22Rv1 (cell line): ENCODE results near the gene PRR29.

Source experiments
- ZFX ChIP-seq: fragments of 450-650 bp; IDR thresholded peaks from 2 replicates; pipeline ENCODE4 v1.6.1; 2017; ENCODE audit warnings: antibody characterized with exemption, borderline replicate concordance
- TF ChIP-seq, protein P1 (sequence below): fragments of 450-650 bp; IDR thresholded peaks from 2 replicates; pipeline ENCODE4 v1.5.1; 2017; ENCODE audit warnings: mild to moderate bottlenecking

DNA sequence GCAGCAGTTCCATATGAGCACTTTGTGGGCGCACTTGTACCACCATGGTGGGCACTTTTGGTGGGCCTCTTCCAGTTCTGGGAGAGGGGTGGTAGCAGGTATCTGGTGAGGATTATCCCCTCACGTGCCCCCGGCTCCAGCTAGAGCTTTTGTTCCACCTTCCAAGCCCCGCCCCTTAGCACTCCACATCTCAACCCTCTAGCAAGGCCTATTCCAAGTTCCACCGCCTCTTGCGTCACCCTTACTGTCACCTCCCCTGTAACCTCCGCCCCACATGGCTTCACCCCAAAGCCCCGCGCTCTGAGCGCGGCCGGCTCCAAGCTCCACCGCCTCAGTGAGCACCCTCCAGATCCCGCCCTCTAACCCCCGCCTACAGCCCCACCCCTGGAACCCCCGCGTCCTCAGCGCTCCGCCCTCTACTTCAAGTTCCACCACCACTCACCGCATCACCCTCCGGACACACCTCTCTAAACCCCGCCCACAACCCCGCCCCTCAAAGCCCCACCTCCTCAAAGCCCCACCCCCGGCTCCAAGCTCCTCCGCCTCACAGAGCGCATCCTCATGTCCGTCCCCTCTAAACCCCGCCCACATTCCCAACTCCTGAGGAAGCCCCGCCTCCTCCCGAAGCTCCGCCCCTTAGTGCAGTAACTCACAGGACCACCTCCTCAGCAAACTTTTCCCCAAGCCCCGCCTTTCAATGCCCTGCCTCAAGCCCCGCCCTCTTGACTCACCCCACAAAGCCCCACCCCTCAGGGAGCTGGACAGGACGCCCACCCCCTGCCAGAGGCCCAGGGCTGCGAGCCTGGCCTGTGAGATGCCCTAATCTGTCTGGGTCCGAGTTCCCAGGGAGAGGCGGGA lies 36.6 kb upstream of the PRR29 start:
- TF ChIP-seq, protein P1, sequence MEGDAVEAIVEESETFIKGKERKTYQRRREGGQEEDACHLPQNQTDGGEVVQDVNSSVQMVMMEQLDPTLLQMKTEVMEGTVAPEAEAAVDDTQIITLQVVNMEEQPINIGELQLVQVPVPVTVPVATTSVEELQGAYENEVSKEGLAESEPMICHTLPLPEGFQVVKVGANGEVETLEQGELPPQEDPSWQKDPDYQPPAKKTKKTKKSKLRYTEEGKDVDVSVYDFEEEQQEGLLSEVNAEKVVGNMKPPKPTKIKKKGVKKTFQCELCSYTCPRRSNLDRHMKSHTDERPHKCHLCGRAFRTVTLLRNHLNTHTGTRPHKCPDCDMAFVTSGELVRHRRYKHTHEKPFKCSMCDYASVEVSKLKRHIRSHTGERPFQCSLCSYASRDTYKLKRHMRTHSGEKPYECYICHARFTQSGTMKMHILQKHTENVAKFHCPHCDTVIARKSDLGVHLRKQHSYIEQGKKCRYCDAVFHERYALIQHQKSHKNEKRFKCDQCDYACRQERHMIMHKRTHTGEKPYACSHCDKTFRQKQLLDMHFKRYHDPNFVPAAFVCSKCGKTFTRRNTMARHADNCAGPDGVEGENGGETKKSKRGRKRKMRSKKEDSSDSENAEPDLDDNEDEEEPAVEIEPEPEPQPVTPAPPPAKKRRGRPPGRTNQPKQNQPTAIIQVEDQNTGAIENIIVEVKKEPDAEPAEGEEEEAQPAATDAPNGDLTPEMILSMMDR: no peak
- no peak for TF ChIP-seq ZFX
